HepG2 (cell line): ENCODE data around the gene UVSSA. TPM values are rescaled to one million over a fixed set of nuclear protein-coding genes. Genes with fewer than 3 reads are reported as not detected.

Experiments used
- RBAK ChIP-seq: sonication (generic); formaldehyde crosslinking; IDR thresholded peaks from 2 replicates; pipeline ENCODE4 v1.5.1; 2020; ENCODE audit warnings: mild to moderate bottlenecking, missing genetic modification reagents
- SP2 ChIP-seq: sonication (generic); formaldehyde crosslinking; IDR thresholded peaks from 2 replicates; pipeline ENCODE4 v1.5.1; 2020; ENCODE audit warnings: mild to moderate bottlenecking, missing genetic modification reagents
- SRY ChIP-seq: sonication (generic); formaldehyde crosslinking; IDR thresholded peaks from 2 replicates; pipeline ENCODE4 v1.8.0; 2022; ENCODE audit warnings: mild to moderate bottlenecking, missing genetic modification reagents
- YEATS2 ChIP-seq: sonication (generic); formaldehyde crosslinking; IDR thresholded peaks from 2 replicates; pipeline ENCODE4 v1.4.0; 2020; ENCODE audit warnings: missing genetic modification reagents, borderline replicate concordance
- ZNF709 ChIP-seq: sonication (generic); formaldehyde crosslinking; IDR thresholded peaks from 2 replicates; pipeline ENCODE4 v1.5.0; 2020; ENCODE audit warnings: mild to moderate bottlenecking, missing genetic modification reagents
- polyA plus RNA-seq, 8 experiments: library from polyadenylated mRNA; depleted of rRNA in 3 of 8; stranded (reverse) in 7 of 8; unstranded in 1 of 8; fragments of >200 nt; fragmentation: Illumina TruSeq in 4 of 8; extraction: Trizol in 4 of 8; gene quantifications; 2 replicates each; pipeline versions ENCODE4 v1.2.1 to v1.2.3, GENCODE V29; 2011 to 2016; ENCODE audit warnings: low read depth in 4 of 8, missing spikeins in 1 of 8, mixed read lengths in 1 of 8; ENCODE audit not compliant: insufficient read depth in 1 of 8
- total RNA-seq, 5 experiments: library from RNA; depleted of rRNA; stranded (reverse); fragments of >200 nt; fragmentation: Illumina TruSeq; extraction: Trizol; gene quantifications; 2 replicates each; pipeline ENCODE4 v1.2.3, GENCODE V29; 2016; ENCODE audit warnings: low read depth in 1 of 5
- TF ChIP-seq, protein P1 (sequence below): sonication (generic); formaldehyde crosslinking; IDR thresholded peaks from one replicate; pipeline ENCODE4 v1.5.1; 2020; ENCODE audit warnings: mild to moderate bottlenecking, missing genetic modification reagents; ENCODE audit errors: not compliant biosample characterization
- TF ChIP-seq, protein P2 (sequence below): sonication (generic); formaldehyde crosslinking; IDR thresholded peaks from 2 replicates; pipeline ENCODE4 v1.4.0; 2020; ENCODE audit warnings: mild to moderate bottlenecking, missing genetic modification reagents, borderline replicate concordance
- TF ChIP-seq, protein P3 (sequence below), 2 experiments: IDR thresholded peaks; 2 replicates each; pipeline ENCODE4 v1.6.1; 2011 to 2012; ENCODE audit warnings: low read length in 2 of 2, borderline replicate concordance in 1 of 2, low read depth in 1 of 2, mild to moderate bottlenecking in 1 of 2, moderate library complexity in 1 of 2
- TF ChIP-seq, protein P4 (sequence below): IDR thresholded peaks from 2 replicates; pipeline ENCODE4 v1.4.0; 2020; ENCODE audit warnings: mild to moderate bottlenecking, missing genetic modification reagents

UVSSA gene
- total and polyA plus RNA-seq, 2 of the 13 experiments (the other 11 are each of a cell fraction or from before 2014, with no cell fraction given), result 4.6 to 8.4 TPM

DNA sequence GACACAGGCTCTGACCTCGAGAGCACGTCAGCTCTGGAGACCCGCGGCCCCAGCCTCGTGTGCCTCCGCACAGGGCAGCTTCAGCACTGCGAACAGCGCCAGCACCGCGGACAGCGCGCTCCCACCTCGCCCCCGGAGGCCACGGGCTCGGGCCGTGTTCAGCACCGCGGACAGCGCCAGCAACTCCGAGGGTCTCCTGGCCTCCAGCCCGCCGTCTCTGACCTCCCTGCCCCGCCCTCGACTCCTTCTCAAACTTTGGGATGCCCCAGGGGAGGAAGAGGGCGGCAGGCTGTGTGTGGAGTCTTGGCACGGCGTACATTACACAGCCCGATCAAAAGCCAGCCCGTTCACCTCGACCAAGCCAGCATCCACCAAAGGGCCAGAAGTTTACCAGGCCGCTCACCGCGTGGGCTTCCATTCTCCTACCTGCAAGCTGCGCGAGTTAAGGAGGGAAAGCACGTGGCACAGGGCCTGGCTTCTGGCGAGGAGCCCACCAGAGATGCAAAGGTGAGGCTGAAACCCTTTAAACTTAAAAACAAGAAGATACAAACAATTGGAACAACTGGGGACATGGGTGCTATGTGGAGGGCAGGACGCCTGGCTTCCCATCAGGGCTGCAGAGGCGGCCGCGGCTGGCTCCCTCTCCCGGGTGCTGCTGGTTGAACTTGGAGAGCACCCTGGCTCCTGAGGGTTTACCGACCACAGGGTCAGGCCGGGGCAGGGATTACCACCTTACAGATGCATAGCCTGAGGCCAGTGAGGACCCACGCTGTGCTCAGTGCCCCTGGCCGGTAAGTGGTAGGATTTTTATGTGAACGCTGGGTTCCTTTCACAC lies 63.7 kb downstream of the UVSSA start (continued):
- TF ChIP-seq, protein P1, sequence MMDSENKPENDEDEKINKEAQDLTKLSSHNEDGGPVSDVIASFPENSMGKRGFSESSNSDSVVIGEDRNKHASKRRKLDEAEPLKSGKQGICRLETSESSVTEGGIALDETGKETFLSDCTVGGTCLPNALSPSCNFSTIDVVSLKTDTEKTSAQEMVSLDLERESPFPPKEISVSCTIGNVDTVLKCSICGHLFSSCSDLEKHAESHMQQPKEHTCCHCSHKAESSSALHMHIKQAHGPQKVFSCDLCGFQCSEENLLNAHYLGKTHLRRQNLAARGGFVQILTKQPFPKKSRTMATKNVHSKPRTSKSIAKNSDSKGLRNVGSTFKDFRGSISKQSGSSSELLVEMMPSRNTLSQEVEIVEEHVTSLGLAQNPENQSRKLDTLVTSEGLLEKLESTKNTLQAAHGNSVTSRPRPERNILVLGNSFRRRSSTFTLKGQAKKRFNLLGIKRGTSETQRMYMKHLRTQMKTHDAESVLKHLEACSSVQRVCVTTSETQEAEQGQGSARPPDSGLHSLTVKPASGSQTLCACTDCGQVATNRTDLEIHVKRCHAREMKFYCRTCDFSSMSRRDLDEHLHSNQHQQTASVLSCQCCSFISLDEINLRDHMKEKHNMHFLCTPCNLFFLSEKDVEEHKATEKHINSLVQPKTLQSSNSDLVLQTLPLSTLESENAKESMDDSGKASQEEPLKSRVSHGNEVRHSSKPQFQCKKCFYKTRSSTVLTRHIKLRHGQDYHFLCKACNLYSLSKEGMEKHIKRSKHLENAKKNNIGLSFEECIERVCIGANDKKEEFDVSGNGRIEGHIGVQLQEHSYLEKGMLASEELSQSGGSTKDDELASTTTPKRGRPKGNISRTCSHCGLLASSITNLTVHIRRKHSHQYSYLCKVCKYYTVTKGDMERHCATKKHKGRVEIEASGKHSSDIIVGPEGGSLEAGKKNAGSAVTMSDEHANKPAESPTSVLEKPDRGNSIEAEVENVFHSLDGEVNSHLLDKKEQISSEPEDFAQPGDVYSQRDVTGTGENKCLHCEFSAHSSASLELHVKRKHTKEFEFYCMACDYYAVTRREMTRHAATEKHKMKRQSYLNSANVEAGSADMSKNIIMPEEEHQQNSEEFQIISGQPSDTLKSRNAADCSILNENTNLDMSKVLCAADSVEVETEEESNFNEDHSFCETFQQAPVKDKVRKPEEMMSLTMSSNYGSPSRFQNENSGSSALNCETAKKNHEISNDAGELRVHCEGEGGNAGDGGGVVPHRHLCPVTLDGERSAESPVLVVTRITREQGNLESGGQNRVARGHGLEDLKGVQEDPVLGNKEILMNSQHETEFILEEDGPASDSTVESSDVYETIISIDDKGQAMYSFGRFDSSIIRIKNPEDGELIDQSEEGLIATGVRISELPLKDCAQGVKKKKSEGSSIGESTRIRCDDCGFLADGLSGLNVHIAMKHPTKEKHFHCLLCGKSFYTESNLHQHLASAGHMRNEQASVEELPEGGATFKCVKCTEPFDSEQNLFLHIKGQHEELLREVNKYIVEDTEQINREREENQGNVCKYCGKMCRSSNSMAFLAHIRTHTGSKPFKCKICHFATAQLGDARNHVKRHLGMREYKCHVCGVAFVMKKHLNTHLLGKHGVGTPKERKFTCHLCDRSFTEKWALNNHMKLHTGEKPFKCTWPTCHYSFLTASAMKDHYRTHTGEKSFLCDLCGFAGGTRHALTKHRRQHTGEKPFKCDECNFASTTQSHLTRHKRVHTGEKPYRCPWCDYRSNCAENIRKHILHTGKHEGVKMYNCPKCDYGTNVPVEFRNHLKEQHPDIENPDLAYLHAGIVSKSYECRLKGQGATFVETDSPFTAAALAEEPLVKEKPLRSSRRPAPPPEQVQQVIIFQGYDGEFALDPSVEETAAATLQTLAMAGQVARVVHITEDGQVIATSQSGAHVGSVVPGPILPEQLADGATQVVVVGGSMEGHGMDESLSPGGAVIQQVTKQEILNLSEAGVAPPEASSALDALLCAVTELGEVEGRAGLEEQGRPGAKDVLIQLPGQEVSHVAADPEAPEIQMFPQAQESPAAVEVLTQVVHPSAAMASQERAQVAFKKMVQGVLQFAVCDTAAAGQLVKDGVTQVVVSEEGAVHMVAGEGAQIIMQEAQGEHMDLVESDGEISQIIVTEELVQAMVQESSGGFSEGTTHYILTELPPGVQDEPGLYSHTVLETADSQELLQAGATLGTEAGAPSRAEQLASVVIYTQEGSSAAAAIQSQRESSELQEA, result peak; percentile 100
- TF ChIP-seq, protein P2, sequence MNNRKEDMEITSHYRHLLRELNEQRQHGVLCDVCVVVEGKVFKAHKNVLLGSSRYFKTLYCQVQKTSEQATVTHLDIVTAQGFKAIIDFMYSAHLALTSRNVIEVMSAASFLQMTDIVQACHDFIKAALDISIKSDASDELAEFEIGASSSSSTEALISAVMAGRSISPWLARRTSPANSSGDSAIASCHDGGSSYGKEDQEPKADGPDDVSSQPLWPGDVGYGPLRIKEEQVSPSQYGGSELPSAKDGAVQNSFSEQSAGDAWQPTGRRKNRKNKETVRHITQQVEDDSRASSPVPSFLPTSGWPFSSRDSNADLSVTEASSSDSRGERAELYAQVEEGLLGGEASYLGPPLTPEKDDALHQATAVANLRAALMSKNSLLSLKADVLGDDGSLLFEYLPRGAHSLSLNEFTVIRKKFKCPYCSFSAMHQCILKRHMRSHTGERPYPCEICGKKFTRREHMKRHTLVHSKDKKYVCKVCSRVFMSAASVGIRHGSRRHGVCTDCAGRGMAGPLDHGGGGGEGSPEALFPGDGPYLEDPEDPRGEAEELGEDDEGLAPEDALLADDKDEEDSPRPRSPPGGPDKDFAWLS (CRISPR knock-in tag), result peak; percentile 99
- TF ChIP-seq SRY (CRISPR knock-in tag) (peak; percentile 100), ZNF709 (CRISPR knock-in tag) (peak; percentile 100), SP2 (peak; percentile 82), RBAK (CRISPR knock-in tag) (peak; percentile 67; the same call in 1 of the 2 replicates), YEATS2 (peak; percentile 97)
- TF ChIP-seq, protein P3, sequence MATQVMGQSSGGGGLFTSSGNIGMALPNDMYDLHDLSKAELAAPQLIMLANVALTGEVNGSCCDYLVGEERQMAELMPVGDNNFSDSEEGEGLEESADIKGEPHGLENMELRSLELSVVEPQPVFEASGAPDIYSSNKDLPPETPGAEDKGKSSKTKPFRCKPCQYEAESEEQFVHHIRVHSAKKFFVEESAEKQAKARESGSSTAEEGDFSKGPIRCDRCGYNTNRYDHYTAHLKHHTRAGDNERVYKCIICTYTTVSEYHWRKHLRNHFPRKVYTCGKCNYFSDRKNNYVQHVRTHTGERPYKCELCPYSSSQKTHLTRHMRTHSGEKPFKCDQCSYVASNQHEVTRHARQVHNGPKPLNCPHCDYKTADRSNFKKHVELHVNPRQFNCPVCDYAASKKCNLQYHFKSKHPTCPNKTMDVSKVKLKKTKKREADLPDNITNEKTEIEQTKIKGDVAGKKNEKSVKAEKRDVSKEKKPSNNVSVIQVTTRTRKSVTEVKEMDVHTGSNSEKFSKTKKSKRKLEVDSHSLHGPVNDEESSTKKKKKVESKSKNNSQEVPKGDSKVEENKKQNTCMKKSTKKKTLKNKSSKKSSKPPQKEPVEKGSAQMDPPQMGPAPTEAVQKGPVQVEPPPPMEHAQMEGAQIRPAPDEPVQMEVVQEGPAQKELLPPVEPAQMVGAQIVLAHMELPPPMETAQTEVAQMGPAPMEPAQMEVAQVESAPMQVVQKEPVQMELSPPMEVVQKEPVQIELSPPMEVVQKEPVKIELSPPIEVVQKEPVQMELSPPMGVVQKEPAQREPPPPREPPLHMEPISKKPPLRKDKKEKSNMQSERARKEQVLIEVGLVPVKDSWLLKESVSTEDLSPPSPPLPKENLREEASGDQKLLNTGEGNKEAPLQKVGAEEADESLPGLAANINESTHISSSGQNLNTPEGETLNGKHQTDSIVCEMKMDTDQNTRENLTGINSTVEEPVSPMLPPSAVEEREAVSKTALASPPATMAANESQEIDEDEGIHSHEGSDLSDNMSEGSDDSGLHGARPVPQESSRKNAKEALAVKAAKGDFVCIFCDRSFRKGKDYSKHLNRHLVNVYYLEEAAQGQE (IDR thresholded peaks at IDR 0.05; ENCODE audit: borderline replicate concordance in 1 of 2, low read depth in 1 of 2, low read length in 2 of 2), result peak; percentile 99
- TF ChIP-seq, protein P4, sequence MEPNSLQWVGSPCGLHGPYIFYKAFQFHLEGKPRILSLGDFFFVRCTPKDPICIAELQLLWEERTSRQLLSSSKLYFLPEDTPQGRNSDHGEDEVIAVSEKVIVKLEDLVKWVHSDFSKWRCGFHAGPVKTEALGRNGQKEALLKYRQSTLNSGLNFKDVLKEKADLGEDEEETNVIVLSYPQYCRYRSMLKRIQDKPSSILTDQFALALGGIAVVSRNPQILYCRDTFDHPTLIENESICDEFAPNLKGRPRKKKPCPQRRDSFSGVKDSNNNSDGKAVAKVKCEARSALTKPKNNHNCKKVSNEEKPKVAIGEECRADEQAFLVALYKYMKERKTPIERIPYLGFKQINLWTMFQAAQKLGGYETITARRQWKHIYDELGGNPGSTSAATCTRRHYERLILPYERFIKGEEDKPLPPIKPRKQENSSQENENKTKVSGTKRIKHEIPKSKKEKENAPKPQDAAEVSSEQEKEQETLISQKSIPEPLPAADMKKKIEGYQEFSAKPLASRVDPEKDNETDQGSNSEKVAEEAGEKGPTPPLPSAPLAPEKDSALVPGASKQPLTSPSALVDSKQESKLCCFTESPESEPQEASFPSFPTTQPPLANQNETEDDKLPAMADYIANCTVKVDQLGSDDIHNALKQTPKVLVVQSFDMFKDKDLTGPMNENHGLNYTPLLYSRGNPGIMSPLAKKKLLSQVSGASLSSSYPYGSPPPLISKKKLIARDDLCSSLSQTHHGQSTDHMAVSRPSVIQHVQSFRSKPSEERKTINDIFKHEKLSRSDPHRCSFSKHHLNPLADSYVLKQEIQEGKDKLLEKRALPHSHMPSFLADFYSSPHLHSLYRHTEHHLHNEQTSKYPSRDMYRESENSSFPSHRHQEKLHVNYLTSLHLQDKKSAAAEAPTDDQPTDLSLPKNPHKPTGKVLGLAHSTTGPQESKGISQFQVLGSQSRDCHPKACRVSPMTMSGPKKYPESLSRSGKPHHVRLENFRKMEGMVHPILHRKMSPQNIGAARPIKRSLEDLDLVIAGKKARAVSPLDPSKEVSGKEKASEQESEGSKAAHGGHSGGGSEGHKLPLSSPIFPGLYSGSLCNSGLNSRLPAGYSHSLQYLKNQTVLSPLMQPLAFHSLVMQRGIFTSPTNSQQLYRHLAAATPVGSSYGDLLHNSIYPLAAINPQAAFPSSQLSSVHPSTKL (CRISPR knock-in tag), result peak; percentile 98
